ENCODE results near the gene CES5A.
"Not testable (repeated sequence)": the region's sequence is repeated elsewhere in the genome, so short reads cannot be mapped to it uniquely, and the experiment has no call there.

DNA sequence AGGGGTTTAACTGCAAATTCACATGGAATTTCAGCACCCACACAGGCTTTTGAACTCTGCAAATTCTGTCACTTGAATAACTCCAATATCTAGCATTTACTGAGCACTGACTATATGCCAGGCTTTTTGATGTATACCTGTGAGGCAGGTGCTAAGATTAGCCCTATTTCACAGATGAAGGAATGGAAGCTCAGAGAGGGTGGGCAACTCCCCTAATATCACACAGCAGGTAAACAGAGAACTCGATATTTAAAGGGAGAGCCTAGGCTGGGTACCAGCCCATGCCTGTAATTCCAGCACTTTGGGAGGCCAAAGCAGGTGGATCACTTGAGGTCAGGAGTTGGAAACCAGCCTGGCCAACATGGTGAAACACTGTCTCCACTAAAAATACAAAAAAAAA lies 17.5 kb downstream of the CES5A start:
- TF ChIP-seq, protein P1, sequence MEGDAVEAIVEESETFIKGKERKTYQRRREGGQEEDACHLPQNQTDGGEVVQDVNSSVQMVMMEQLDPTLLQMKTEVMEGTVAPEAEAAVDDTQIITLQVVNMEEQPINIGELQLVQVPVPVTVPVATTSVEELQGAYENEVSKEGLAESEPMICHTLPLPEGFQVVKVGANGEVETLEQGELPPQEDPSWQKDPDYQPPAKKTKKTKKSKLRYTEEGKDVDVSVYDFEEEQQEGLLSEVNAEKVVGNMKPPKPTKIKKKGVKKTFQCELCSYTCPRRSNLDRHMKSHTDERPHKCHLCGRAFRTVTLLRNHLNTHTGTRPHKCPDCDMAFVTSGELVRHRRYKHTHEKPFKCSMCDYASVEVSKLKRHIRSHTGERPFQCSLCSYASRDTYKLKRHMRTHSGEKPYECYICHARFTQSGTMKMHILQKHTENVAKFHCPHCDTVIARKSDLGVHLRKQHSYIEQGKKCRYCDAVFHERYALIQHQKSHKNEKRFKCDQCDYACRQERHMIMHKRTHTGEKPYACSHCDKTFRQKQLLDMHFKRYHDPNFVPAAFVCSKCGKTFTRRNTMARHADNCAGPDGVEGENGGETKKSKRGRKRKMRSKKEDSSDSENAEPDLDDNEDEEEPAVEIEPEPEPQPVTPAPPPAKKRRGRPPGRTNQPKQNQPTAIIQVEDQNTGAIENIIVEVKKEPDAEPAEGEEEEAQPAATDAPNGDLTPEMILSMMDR (IDR thresholded peaks at IDR 0.05): not testable (repeated sequence)
- TF ChIP-seq POLR2A (IDR thresholded peaks at IDR 0.05): not testable (repeated sequence)

Data from lower leg skin (tissue), 3 donors.